MM.1S (cell line): ENCODE measurements around the gene NYAP2.

Experiments
- DNase-seq: peaks from one replicate; pipeline ENCODE4 v3.0.0-alpha.2; 2015
- H2AFZ ChIP-seq: fragments of 300-600 bp; sonication (generic); 2 replicates; pipeline ENCODE4 v1.6.0; 2016; ENCODE audit warnings: antibody characterized with exemption, low read length
- H3F3A ChIP-seq: fragments of 300-600 bp; sonication (generic); 2 replicates; pipeline ENCODE4 v1.6.1; 2016; ENCODE audit warnings: mild to moderate bottlenecking, antibody characterized with exemption, low read length, moderate library complexity, mixed read lengths; ENCODE audit not compliant: insufficient read depth
- H3K27ac ChIP-seq: fragments of 300-600 bp; sonication (generic); 2 replicates; pipeline ENCODE4 v1.5.1; 2016; ENCODE audit warnings: mild to moderate bottlenecking, low read length
- H3K27me3 ChIP-seq: fragments of 300-600 bp; sonication (generic); replicated peaks from 2 replicates; pipeline ENCODE4 v1.6.0; 2016; ENCODE audit warnings: low read length; ENCODE audit not compliant: insufficient read depth
- H3K36me3 ChIP-seq: fragments of 300-600 bp; sonication (generic); replicated peaks from 2 replicates; pipeline ENCODE4 v1.6.1; 2016; ENCODE audit warnings: mild to moderate bottlenecking, low read length, mixed read lengths; ENCODE audit not compliant: insufficient read depth
- H3K4me1 ChIP-seq: fragments of 300-600 bp; sonication (generic); 2 replicates; pipeline ENCODE4 v1.6.1; 2016; ENCODE audit warnings: low read length, mixed read lengths
- H3K4me2 ChIP-seq: fragments of 300-600 bp; sonication (generic); 2 replicates; pipeline ENCODE4 v1.6.0; 2016; ENCODE audit warnings: low read depth, low read length
- H3K4me3 ChIP-seq: fragments of 300-600 bp; sonication (generic); 2 replicates; pipeline ENCODE4 v1.5.1; 2016; ENCODE audit warnings: low read length, mixed read lengths
- H3K79me2 ChIP-seq: fragments of 300-600 bp; sonication (generic); 2 replicates; pipeline ENCODE4 v1.6.1; 2016; ENCODE audit warnings: mixed run types, low read length, mixed read lengths
- H3K9ac ChIP-seq: fragments of 300-600 bp; sonication (generic); 2 replicates; pipeline ENCODE4 v1.6.1; 2016; ENCODE audit warnings: low read length, mixed read lengths
- H3K9me2 ChIP-seq: fragments of 300-600 bp; sonication (generic); replicated peaks from 2 replicates; pipeline ENCODE4 v1.6.1; 2016; ENCODE audit warnings: mild to moderate bottlenecking, low read length, mixed read lengths; ENCODE audit not compliant: insufficient read depth
- H3K9me3 ChIP-seq: fragments of 300-600 bp; sonication (generic); replicated peaks from 2 replicates; pipeline ENCODE4 v1.6.1; 2016; ENCODE audit warnings: mild to moderate bottlenecking, low read length, mixed read lengths; ENCODE audit not compliant: insufficient read depth
- H4K20me1 ChIP-seq: fragments of 300-600 bp; sonication (generic); 2 replicates; pipeline ENCODE4 v1.6.1; 2016; ENCODE audit warnings: mild to moderate bottlenecking, low read length, moderate library complexity, mixed read lengths; ENCODE audit not compliant: insufficient read depth
- CTCF ChIP-seq: fragments of 300-600 bp; sonication (generic); IDR thresholded peaks from 2 replicates; pipeline ENCODE4 v1.5.1; 2016; ENCODE audit warnings: antibody characterized with exemption, low read length, mixed read lengths
- EZH2 ChIP-seq: fragments of 300-600 bp; sonication (generic); optimal IDR thresholded peaks from 2 replicates; pipeline ENCODE3; 2017; ENCODE audit warnings: low read depth, mild to moderate bottlenecking, antibody characterized with exemption, low read length, mixed read lengths
- EZH2phosphoT487 ChIP-seq: fragments of 300-600 bp; sonication (generic); IDR thresholded peaks from 2 replicates; pipeline ENCODE4 v1.6.1; 2018; ENCODE audit warnings: antibody characterized with exemption, low read length

Gene NYAP2

GRCh38 chr2:225512469-225512868, 113.0 kb downstream of the NYAP2 start:
- H2AFZ ChIP-seq, result no peak overlapping the region
- H3K27ac ChIP-seq, result no peak overlapping the region
- H3K36me3 ChIP-seq, result no peaks in the 10 kb centered on the region
- no peaks in the 10 kb centered on the region for H4K20me1 ChIP-seq
- no peak for DNase-seq
- TF ChIP-seq EZH2 (no peak), EZH2phosphoT487 (no peak), CTCF (no peak)
- no peak overlapping the region for H3K9ac ChIP-seq
- no peaks in the 10 kb centered on the region for H3K27me3 ChIP-seq
- H3K4me3 ChIP-seq, result no peak overlapping the region
- no peaks in the 10 kb centered on the region for H3K9me3 ChIP-seq
- no peak overlapping the region for H3K4me2 ChIP-seq
- no peaks in the 10 kb centered on the region for H3K4me1 ChIP-seq
- no peaks in the 10 kb centered on the region for H3K79me2 ChIP-seq
- no peaks in the 10 kb centered on the region for H3K9me2 ChIP-seq
- no peaks in the 10 kb centered on the region for H3F3A ChIP-seq

- H3K4me2 ChIP-seq, result no peak overlapping the region
- no peaks in the 10 kb centered on the region for H3K36me3 ChIP-seq
- DNase-seq, result no peak
- no peak overlapping the region for H2AFZ ChIP-seq
- no peaks in the 10 kb centered on the region for H3K27me3 ChIP-seq
- no peaks in the 10 kb centered on the region for H3K4me1 ChIP-seq
- no peak overlapping the region for H3K9ac ChIP-seq
- no peaks in the 10 kb centered on the region for H4K20me1 ChIP-seq
- no peaks in the 10 kb centered on the region for H3F3A ChIP-seq
- H3K4me3 ChIP-seq, result no peak overlapping the region
- H3K9me3 ChIP-seq, result no peaks in the 10 kb centered on the region
- no peak for TF ChIP-seq EZH2
- TF ChIP-seq EZH2phosphoT487, result no peak
- TF ChIP-seq CTCF, result no peak
- H3K79me2 ChIP-seq, result no peaks in the 10 kb centered on the region
- no peak overlapping the region for H3K27ac ChIP-seq
- H3K9me2 ChIP-seq, result no peaks in the 10 kb centered on the region
These were observed 113.5 kb downstream of the NYAP2 start for GRCh38 chr2:225512876-225513540.

- no peaks in the 10 kb centered on the region for H3K27me3 ChIP-seq
- H3K79me2 ChIP-seq, result no peaks in the 10 kb centered on the region
- H3K36me3 ChIP-seq, result no peaks in the 10 kb centered on the region
- H4K20me1 ChIP-seq, result no peaks in the 10 kb centered on the region
- no peak overlapping the region for H3K4me2 ChIP-seq
- H2AFZ ChIP-seq, result no peak overlapping the region
- no peak for DNase-seq
- no peak overlapping the region for H3K27ac ChIP-seq
- TF ChIP-seq EZH2phosphoT487 (no peak), CTCF (no peak), EZH2 (no peak)
- H3F3A ChIP-seq, result no peaks in the 10 kb centered on the region
- H3K4me3 ChIP-seq, result no peak overlapping the region
- no peaks in the 10 kb centered on the region for H3K9me2 ChIP-seq
- H3K9ac ChIP-seq, result no peak overlapping the region
- H3K9me3 ChIP-seq, result no peaks in the 10 kb centered on the region
- H3K4me1 ChIP-seq, result no peaks in the 10 kb centered on the region
These were observed 115.5 kb downstream of the NYAP2 start for GRCh38 chr2:225515033-225515432.
